ENCODE data around the gene SELENOP. TPM values are rescaled to one million over a fixed set of nuclear protein-coding genes. Genes with fewer than 3 reads are reported as not detected.
"Not testable (repeated sequence)": the region's sequence is repeated elsewhere in the genome, so short reads cannot be mapped to it uniquely, and the experiment has no call there.

SELENOP gene
- polyA plus RNA-seq, 1 experiment, result 2.0 TPM

- ChIA-PET POLR2A (no interaction called here), CTCF (interaction anchor here (0.6 kb wide), 1 partner anchor 79 kb away, joined by 3 read pairs; no protein-coding TSS in a partner anchor)
- Histone ChIP-seq H3K4me3 (ENCODE audit: low read depth, low read length) (no peak overlapping the region), H3K27ac (ENCODE audit: low read depth, low read length) (no peak overlapping the region), H3K27me3 (ENCODE audit: control insufficient read depth, insufficient read depth, low read length) (peaks cover 2% of the 10 kb centered on the region), H3K9me3 (ENCODE audit: control insufficient read depth, insufficient read depth, low read length) (no peaks in the 10 kb centered on the region)
- no peak for TF ChIP-seq CTCF (IDR thresholded peaks at IDR 0.05; ENCODE audit: low read depth, low read length)
- DNase-seq (ENCODE audit: low read depth, low spot score), result no peak
Observed at GRCh38 chr5:42826757-42827515, 15.2 kb upstream of the SELENOP start.

GRCh38 chr5:42825422-42826148 lies 13.9 kb upstream of the SELENOP start:
- no peak for TF ChIP-seq CTCF (IDR thresholded peaks at IDR 0.05; ENCODE audit: low read depth, low read length)
- POLR2A ChIA-PET, result no interaction called here
- CTCF ChIA-PET, result no interaction called here

DNA sequence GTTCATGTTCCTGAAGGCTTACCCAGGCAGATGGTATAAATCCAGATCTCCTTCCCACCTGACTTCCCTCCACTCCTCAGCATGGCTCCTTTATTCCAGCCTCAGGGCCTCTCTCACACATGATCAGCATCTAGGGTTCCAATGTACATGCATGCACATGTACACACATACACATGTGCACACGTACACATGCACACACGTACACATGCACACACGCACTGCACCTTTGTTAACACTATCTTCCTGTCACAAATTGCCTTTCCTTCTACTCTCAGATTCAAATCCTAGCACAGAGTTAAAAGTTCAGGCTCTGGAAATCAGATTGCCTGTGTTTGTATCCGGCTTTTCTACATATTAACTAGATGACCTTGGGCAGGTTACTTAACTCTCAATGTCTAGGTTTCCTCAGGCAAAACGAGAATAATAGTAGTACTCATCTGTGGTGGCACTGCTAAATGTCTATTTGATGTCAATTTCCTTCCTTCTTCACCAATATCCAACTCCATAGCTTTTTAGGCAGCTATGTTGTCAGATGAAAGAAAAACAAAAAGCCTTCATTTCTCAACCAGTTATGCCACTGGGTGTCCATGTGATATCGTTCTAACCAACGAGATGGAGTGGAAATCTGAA lies 12.8 kb upstream of the SELENOP start:
- Histone ChIP-seq H3K4me3 (ENCODE audit: low read depth, low read length) (no peak overlapping the region), H3K9me3 (ENCODE audit: control insufficient read depth, insufficient read depth, low read length) (no peaks in the 10 kb centered on the region), H3K27me3 (ENCODE audit: control insufficient read depth, insufficient read depth, low read length) (peaks cover 2% of the 10 kb centered on the region), H3K27ac (ENCODE audit: low read depth, low read length) (no peak overlapping the region)
- ChIA-PET POLR2A (no interaction called here), CTCF (no interaction called here)
- DNase-seq (ENCODE audit: low read depth, low spot score), result no peak
- no peak for TF ChIP-seq CTCF (IDR thresholded peaks at IDR 0.05; ENCODE audit: low read depth, low read length)

More at GRCh38 chr5:42825422-42826148, 13.9 kb upstream of the SELENOP start:
- no peak for DNase-seq (ENCODE audit: low read depth, low spot score)
- H3K27ac ChIP-seq (ENCODE audit: low read depth, low read length), result no peak overlapping the region
- H3K9me3 ChIP-seq (ENCODE audit: control insufficient read depth, insufficient read depth, low read length), result no peaks in the 10 kb centered on the region
- peaks cover 2% of the 10 kb centered on the region for H3K27me3 ChIP-seq (ENCODE audit: control insufficient read depth, insufficient read depth, low read length)
- H3K4me3 ChIP-seq (ENCODE audit: low read depth, low read length), result no peak overlapping the region

DNA sequence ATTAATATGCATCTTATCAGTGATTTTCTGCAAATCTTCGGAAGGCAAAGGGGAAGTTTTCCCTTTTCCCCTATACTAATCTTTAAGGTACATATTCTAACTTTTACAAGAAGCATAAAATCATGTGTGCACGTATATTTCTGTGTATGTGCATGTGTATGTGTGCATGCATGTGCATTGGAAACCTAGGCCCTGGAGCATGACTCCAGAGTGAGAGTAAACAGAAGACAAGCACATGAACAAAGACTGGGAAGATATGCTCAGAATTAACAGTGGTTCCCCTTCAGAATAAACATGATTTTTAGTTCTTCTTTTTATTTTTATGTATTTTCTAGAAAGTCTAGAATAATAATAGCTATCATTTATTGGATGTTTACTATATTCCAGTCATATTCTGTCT lies 10.9 kb upstream of the SELENOP start:
- TF ChIP-seq CTCF (IDR thresholded peaks at IDR 0.05; ENCODE audit: low read depth, low read length), result no peak
- Histone ChIP-seq H3K4me3 (ENCODE audit: low read depth, low read length) (no peak overlapping the region), H3K27me3 (ENCODE audit: control insufficient read depth, insufficient read depth, low read length) (no peaks in the 10 kb centered on the region), H3K9me3 (ENCODE audit: control insufficient read depth, insufficient read depth, low read length) (no peaks in the 10 kb centered on the region), H3K27ac (ENCODE audit: low read depth, low read length) (no peak overlapping the region)
- no peak for DNase-seq (ENCODE audit: low read depth, low spot score)
- POLR2A ChIA-PET, result no interaction called here
- CTCF ChIA-PET, result no interaction called here

DNA sequence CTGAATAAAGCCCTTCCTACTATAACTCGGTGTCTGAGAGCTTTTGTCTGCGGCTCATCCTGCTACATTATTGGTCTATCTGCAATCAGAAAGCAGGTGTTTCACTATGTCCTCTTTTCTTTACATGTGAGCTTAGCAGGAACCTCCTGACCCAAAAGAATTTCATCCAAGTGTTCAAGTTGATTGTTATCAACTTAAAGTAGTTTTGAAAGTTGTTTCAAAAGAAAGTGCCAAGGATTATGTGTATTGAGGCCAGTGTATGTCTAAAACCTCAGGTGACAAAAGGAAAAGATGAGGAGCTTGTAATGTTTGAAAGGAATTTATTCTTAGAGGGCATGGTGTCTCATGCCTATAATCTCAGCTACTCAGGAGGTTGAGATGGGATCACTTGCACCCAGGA lies 8.1 kb upstream of the SELENOP start:
- ChIA-PET POLR2A (no interaction called here), CTCF (interaction anchor here (0.6 kb wide), 1 partner anchor 809 kb away, joined by 7 read pairs; no protein-coding TSS in a partner anchor)
- no peak for DNase-seq (ENCODE audit: low read depth, low spot score)

DNA sequence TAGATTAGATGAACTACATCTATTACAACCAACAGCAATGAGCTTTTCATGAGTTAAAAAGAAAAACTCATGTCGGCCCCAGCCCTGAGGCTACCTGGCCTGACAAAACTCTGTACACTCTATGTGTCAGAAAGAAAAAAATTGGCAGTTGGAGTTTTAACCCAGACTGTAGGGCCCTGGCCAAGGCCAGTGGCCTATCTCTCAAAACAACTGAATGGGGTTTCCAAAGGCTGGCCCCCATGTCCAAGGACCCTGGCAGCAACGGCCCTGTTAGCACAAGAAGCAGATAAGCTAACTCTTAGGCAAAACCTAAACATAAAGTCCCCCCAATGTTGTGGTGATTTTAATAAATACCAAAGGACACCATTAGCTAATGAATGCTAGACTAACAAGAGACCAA lies 4.9 kb upstream of the SELENOP start:
- H3K4me3 ChIP-seq (ENCODE audit: low read depth, low read length); DNase-seq (ENCODE audit: low read depth, low spot score); H3K9me3 ChIP-seq (ENCODE audit: control insufficient read depth, insufficient read depth, low read length); POLR2A ChIA-PET; H3K27ac ChIP-seq (ENCODE audit: low read depth, low read length); CTCF ChIA-PET; H3K27me3 ChIP-seq (ENCODE audit: control insufficient read depth, insufficient read depth, low read length): not testable (repeated sequence)

More for the DNA sequence above, 8.1 kb upstream of the SELENOP start:
- H3K27me3 ChIP-seq (ENCODE audit: control insufficient read depth, insufficient read depth, low read length), result no peaks in the 10 kb centered on the region
- no peaks in the 10 kb centered on the region for H3K9me3 ChIP-seq (ENCODE audit: control insufficient read depth, insufficient read depth, low read length)
- no peak overlapping the region for H3K27ac ChIP-seq (ENCODE audit: low read depth, low read length)
- no peak for TF ChIP-seq CTCF (IDR thresholded peaks at IDR 0.05; ENCODE audit: low read depth, low read length)
- no peak overlapping the region for H3K4me3 ChIP-seq (ENCODE audit: low read depth, low read length)
